CD4-positive, alpha-beta T cell treated with Interleukin-2 at 100 ng/mL for 4 hours (primary cell): ENCODE results near the gene SECISBP2.

Experiments
- DNase-seq: peaks from one replicate; pipeline ENCODE4 v3.0.0-alpha.2; 2020; ENCODE audit warnings: low spot score

Gene SECISBP2

GRCh38 chr9:89366711-89367110 lies 48.4 kb downstream of the SECISBP2 start:
- no peak for DNase-seq

- no peak for DNase-seq
These were observed 49.0 kb downstream of the SECISBP2 start for GRCh38 chr9:89367281-89367680.

- no peak for DNase-seq
These were observed 49.6 kb downstream of the SECISBP2 start for GRCh38 chr9:89367726-89368437.

GRCh38 chr9:89368550-89368949 lies 50.2 kb downstream of the SECISBP2 start:
- DNase-seq, result no peak

GRCh38 chr9:89368978-89369377 lies 50.7 kb downstream of the SECISBP2 start:
- DNase-seq, result no peak

GRCh38 chr9:89370593-89370992 lies 52.3 kb downstream of the SECISBP2 start:
- no peak for DNase-seq

- DNase-seq, result peak; percentile 28
These were observed 53.5 kb downstream of the SECISBP2 start for GRCh38 chr9:89371791-89372190.

- peak; percentile 60 for DNase-seq
These were observed 54.0 kb downstream of the SECISBP2 start for GRCh38 chr9:89372230-89372816.

- DNase-seq, result no peak
These were observed 54.7 kb downstream of the SECISBP2 start for GRCh38 chr9:89372979-89373378.

- DNase-seq, result no peak
These were observed 55.9 kb downstream of the SECISBP2 start for GRCh38 chr9:89374176-89374575.

GRCh38 chr9:89375191-89375760 lies 57.0 kb downstream of the SECISBP2 start:
- peak; percentile 32 for DNase-seq

GRCh38 chr9:89376286-89376685 lies 58.0 kb downstream of the SECISBP2 start:
- DNase-seq, result no peak

- no peak for DNase-seq
These were observed 58.5 kb downstream of the SECISBP2 start for GRCh38 chr9:89376741-89377351.

GRCh38 chr9:89377411-89377810 lies 59.1 kb downstream of the SECISBP2 start:
- DNase-seq, result no peak

GRCh38 chr9:89378541-89378940 lies 60.2 kb downstream of the SECISBP2 start:
- DNase-seq, result no peak

- no peak for DNase-seq
These were observed 60.7 kb downstream of the SECISBP2 start for GRCh38 chr9:89379031-89379430.

- DNase-seq, result no peak
These were observed 61.3 kb downstream of the SECISBP2 start for GRCh38 chr9:89379508-89380115.

- no peak for DNase-seq
These were observed 62.4 kb downstream of the SECISBP2 start for GRCh38 chr9:89380437-89381307.

- no peak for DNase-seq
These were observed 63.0 kb downstream of the SECISBP2 start for GRCh38 chr9:89381308-89381609.

- no peak for DNase-seq
These were observed 64.0 kb downstream of the SECISBP2 start for GRCh38 chr9:89382026-89382986.
